GM04503 (cell line): ENCODE measurements around the gene SULF2.

Experiments used
- DNase-seq: peaks from one replicate; pipeline ENCODE4 v3.0.0-alpha.2; 2012; ENCODE audit warnings: low read depth

The SULF2 gene

GRCh38 chr20:47762699-47763268 is 22.5 kb downstream of the SULF2 start:
- no peak for DNase-seq

GRCh38 chr20:47761482-47762047 is 23.7 kb downstream of the SULF2 start:
- no peak for DNase-seq

GRCh38 chr20:47760686-47761481 is 24.4 kb downstream of the SULF2 start:
- DNase-seq, result no peak

- no peak for DNase-seq
These were observed 26.5 kb downstream of the SULF2 start for GRCh38 chr20:47758517-47759450.

- DNase-seq, result no peak
These were observed 27.9 kb downstream of the SULF2 start for GRCh38 chr20:47757145-47758035.

- DNase-seq, result no peak
These were observed 30.2 kb downstream of the SULF2 start for GRCh38 chr20:47754946-47755652.

- no peak for DNase-seq
These were observed 30.9 kb downstream of the SULF2 start for GRCh38 chr20:47754388-47754715.

GRCh38 chr20:47753576-47754387 is 31.5 kb downstream of the SULF2 start:
- no peak for DNase-seq

- DNase-seq, result no peak
These were observed 33.8 kb downstream of the SULF2 start for GRCh38 chr20:47751449-47751848.

GRCh38 chr20:47749339-47749738 is 35.9 kb downstream of the SULF2 start:
- no peak for DNase-seq

GRCh38 chr20:47748823-47749222 is 36.5 kb downstream of the SULF2 start:
- DNase-seq, result no peak

GRCh38 chr20:47748069-47748468 is 37.2 kb downstream of the SULF2 start:
- DNase-seq, result no peak

- DNase-seq, result no peak
These were observed 37.6 kb downstream of the SULF2 start for GRCh38 chr20:47747669-47748031.

GRCh38 chr20:47744803-47745202 is 40.5 kb downstream of the SULF2 start:
- DNase-seq, result no peak

GRCh38 chr20:47743671-47744070 is 41.6 kb downstream of the SULF2 start:
- no peak for DNase-seq

GRCh38 chr20:47741669-47742608 is 43.3 kb downstream of the SULF2 start:
- no peak for DNase-seq

GRCh38 chr20:47740862-47741184 is 44.5 kb downstream of the SULF2 start:
- DNase-seq, result no peak

- DNase-seq, result no peak
These were observed 45.0 kb downstream of the SULF2 start for GRCh38 chr20:47740121-47740861.
